Measurements from ENCODE around the gene CA9.
A peak's percentile ranks its signal among the peaks of the same experiment; 100 is the strongest.
"Not testable (repeated sequence)": the region's sequence is repeated elsewhere in the genome, so short reads cannot be mapped to it uniquely, and the experiment has no call there.

CA9 gene

GRCh38 chr9:35673132-35674024 lies at the start of gene CA9:
CA9 (plus strand) TSS chr9:35673928; CDS start chr9:35673960, 32 bp downstream.
- FAIRE-seq, result no peak
- DNase-seq (ENCODE audit: insufficient read length, low spot score), result no peak

DNA sequence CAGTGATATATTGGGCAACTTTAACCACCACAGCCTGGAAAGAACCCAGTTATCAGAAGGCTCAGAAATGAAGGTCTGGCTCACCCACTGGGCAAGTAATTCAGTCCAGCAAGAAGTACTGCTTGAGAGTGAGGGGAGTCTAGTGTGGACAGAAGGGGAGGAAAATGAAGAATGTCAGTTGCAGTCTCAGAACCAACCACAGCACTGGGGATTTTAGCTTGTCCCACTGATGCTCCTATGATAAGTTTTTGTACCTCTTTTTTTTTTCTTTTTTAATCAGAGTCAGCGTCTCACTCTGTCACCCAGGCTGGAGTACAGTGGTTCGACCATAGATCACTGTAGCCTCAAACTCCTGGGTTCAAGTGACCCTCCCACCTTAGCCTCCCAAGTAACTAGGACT lies 46.2 kb upstream of the CA9 start:
- no peak for FAIRE-seq
- DNase-seq (ENCODE audit: insufficient read length, low spot score), result no peak

GRCh38 chr9:35628389-35628991 lies 45.2 kb upstream of the CA9 start:
- FAIRE-seq (no peak), DNase-seq (ENCODE audit: insufficient read length, low spot score) (no peak)

DNA sequence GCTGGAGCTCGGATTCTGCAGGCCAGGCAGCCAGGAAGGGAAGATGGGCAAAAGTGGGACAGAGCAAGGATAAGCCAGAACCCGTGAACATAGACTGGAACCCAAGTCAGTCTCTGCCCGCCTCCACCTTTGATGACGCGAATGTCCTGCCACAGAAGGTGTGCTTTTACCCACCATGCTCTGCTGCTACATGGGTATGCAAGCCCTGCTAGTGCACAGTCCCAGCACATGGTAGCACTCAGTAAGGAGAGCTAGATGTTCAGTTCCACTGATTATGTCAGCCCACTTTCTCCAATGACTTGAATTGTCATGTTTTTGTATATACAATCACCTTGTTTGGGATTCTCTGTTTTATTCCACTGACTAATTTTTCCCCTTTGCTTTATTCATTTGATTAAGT lies 44.1 kb upstream of the CA9 start:
- DNase-seq (ENCODE audit: insufficient read length, low spot score) (no peak), FAIRE-seq (no peak)

GRCh38 chr9:35635730-35636129 lies 38.0 kb upstream of the CA9 start:
- no peak for FAIRE-seq
- no peak for DNase-seq (ENCODE audit: insufficient read length, low spot score)

- FAIRE-seq (no peak), DNase-seq (ENCODE audit: insufficient read length, low spot score) (no peak)
Observed at GRCh38 chr9:35636135-35636876, 37.4 kb upstream of the CA9 start.

- FAIRE-seq; DNase-seq (ENCODE audit: insufficient read length, low spot score): not testable (repeated sequence)
Observed at GRCh38 chr9:35636877-35637246, 36.9 kb upstream of the CA9 start.

DNA sequence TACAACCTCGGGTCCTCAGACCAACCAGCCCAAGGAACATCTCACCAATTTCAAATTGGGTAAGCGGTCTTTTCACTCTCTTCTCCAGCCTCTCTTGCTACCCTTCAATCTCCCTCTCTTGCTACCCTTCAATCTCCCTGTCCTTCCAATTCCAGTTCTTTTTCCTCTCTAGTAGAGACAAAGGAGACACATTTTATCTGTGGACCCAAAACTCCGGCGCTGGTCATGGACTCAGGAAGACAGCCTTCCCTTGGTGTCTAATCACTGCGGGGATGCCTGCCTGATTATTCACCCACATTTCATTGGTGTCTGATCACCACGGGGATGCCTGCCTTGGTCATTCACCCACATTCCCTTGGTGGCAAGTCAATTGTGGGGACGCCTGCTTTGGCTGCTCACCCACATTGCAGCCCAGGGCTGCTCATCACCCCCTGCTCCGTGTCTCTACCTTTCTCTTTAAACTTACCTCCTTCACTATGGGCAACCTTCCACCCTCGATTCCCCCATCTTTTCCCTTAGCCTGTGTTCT lies 36.2 kb upstream of the CA9 start:
- FAIRE-seq; DNase-seq (ENCODE audit: insufficient read length, low spot score): not testable (repeated sequence)

GRCh38 chr9:35638751-35639150 lies 35.0 kb upstream of the CA9 start:
- DNase-seq (ENCODE audit: insufficient read length, low spot score); FAIRE-seq: not testable (repeated sequence)

DNA sequence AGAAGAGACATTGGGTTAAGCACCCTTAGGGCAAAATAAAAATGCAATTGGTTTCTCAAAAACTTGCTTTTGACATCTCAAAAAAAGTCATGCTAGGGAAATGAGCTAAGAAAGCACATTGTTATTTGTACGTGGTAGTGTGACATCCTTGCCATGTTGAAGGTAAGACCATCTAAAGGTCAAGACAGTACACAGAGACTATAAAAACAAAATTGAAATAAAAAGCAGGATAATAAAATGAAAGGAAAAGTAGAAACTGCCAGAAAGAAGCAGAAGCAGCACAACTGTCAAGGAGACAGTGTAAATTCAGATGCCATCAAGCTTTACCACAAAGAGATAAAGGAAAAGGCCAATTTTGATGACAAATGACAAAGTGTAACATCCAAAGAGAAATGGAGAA lies 34.5 kb upstream of the CA9 start:
- not testable (repeated sequence) for FAIRE-seq; DNase-seq (ENCODE audit: insufficient read length, low spot score)

GRCh38 chr9:35639631-35640030 lies 34.1 kb upstream of the CA9 start:
- FAIRE-seq (no peak), DNase-seq (ENCODE audit: insufficient read length, low spot score) (no peak)

- not testable (repeated sequence) for DNase-seq (ENCODE audit: insufficient read length, low spot score); FAIRE-seq
Observed at GRCh38 chr9:35640431-35640830, 33.3 kb upstream of the CA9 start.

DNA sequence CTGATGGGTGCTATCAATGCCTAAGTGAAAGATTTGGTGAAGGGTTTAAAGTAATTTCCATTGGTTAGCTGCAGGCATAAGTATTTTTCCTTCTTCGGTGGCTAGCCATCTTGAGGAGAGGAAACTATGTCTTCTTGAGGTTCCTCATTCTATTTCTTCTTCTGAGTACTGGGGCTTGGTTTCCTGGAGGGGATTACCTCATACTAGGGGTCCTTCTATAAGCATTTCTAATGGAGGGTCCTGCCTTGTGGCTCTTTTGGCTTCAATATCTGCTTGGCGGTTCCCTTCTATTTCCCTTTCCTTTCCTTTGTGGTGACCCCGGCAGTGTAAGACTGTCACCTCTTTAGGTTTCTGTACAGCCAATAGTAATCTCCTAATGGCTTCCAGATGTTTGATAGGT lies 32.2 kb upstream of the CA9 start:
- DNase-seq (ENCODE audit: insufficient read length, low spot score); FAIRE-seq: not testable (repeated sequence)

DNA sequence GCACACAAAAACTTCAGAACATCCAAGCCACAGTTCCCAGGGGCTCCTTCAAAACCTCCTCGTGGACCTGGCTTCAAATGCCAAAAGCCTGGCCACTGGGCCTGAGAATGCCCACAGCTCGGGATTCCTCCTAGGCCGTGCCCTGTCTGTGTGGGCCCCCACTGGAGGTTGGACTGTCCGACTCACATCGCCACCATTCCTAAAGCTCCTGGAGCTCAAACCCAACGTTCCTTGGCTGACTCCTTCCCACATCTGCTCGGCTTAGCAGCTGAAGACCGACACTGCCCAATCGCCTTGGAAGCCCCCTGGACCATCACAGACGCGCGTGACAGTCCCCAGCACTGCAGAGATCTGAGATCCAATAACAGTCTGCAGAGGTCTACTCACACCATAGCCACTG lies 30.7 kb upstream of the CA9 start:
- DNase-seq (ENCODE audit: insufficient read length, low spot score) (no peak), FAIRE-seq (no peak)

DNA sequence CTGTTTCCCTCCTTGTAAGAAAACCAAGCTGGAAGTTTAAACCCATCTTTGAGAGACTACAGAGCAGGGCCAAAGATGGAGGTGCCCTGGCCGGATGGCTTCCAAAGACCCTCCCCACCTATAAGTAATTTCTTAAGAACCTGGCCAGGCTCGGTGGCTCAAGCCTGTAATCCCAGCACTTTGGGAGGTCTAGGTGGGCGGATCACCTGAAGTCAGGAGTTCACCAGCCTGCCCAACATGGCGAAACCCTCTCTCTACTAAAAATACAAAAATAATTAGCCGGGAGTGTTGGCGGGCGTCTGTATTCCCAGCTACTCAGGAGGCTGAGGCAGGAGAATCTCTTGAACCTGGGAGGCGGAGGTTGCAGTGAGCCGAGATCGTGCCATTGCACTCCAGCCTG lies 28.0 kb upstream of the CA9 start:
- not testable (repeated sequence) for FAIRE-seq; DNase-seq (ENCODE audit: insufficient read length, low spot score)

GRCh38 chr9:35646153-35646532 lies 27.6 kb upstream of the CA9 start:
- FAIRE-seq, result no peak
- no peak for DNase-seq (ENCODE audit: insufficient read length, low spot score)

DNA sequence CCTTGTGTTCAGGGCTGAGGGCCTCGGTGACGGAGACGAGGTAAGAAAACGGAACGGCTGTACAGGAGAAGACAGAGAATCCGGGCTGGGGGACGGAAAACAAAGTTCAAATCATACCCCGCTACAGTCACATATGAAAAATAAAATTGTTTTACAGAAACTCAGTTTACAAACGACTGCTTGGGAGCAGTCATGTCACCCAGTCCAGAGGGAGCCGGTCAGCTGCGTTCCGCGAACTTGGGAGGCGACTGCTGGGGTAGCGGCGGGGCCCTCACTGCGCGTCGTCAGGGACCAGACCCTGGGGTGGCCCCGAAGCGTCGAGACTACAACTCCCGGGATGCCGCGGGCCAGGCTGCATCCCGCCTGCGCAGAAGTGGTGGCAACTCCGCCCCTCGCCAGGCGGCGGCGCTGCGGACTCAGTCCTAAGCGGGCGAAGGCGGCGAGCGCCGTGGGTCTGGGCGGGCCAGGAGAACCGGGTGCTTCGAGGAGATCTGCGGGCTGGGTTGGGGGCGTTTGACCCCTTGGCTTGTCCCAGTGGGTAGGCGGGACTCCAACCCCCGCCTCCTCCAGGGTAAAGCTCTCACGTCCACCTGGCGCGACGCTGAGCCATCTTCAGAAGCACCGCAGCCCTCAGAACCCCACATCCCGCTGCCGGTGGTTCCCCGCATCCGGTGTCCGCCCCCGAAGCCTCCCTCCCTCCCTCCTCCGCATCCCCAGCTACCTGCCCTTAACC lies 27.0 kb upstream of the CA9 start:
- FAIRE-seq (no peak), DNase-seq (ENCODE audit: insufficient read length, low spot score) (peak; percentile 77)

GRCh38 chr9:35649431-35650340 lies 24.0 kb upstream of the CA9 start:
- DNase-seq (ENCODE audit: insufficient read length, low spot score) (no peak), FAIRE-seq (no peak)

GRCh38 chr9:35650341-35651158 lies 23.2 kb upstream of the CA9 start, which contains the start of gene SIT1:
SIT1 (minus strand) TSS chr9:35650931; CDS start chr9:35650853, 78 bp downstream.
- FAIRE-seq (no peak), DNase-seq (ENCODE audit: insufficient read length, low spot score) (no peak)

Data from HTR-8/SVneo (cell line).